Measurements from ENCODE around the gene TMCC1.

Gene TMCC1

GRCh38 chr3:129831503-129831902 lies 62.0 kb downstream of the TMCC1 start:
- Histone ChIP-seq H3K27ac (replicated peaks) (no peak overlapping the region), H3K27me3 (ENCODE audit: insufficient read depth, poor library complexity, severe bottlenecking) (no peaks in the 10 kb centered on the region), H3K4me3 (replicated peaks; ENCODE audit: insufficient read depth, low read length) (no peak overlapping the region)
- no peak for TF ChIP-seq SPI1 (IDR thresholded peaks at IDR 0.05; ENCODE audit: borderline replicate concordance, low read depth)
- TF ChIP-seq REST (IDR thresholded peaks at IDR 0.05; ENCODE audit: insufficient replicate concordance, low read depth), result no peak
- no peak for TF ChIP-seq GABPA (IDR thresholded peaks at IDR 0.05; ENCODE audit: low read depth)
- no peak for TF ChIP-seq CTCF (IDR thresholded peaks at IDR 0.05; ENCODE audit: insufficient read depth, low read length)
- no peak for TF ChIP-seq POLR2AphosphoS5 (IDR thresholded peaks at IDR 0.05; ENCODE audit: low read depth)
- DNase-seq (ENCODE audit: low read depth in 1 of 2, low spot score in 1 of 2), result no peak

GRCh38 chr3:129829640-129830039 lies 63.9 kb downstream of the TMCC1 start:
- H3K4me3 ChIP-seq (replicated peaks; ENCODE audit: insufficient read depth, low read length), result no peak overlapping the region
- DNase-seq (ENCODE audit: low read depth in 1 of 2, low spot score in 1 of 2), result peak; percentile 16 to 60
- TF ChIP-seq REST (IDR thresholded peaks at IDR 0.05; ENCODE audit: insufficient replicate concordance, low read depth), result no peak
- TF ChIP-seq CTCF (IDR thresholded peaks at IDR 0.05; ENCODE audit: insufficient read depth, low read length), result peak; percentile 59
- no peaks in the 10 kb centered on the region for H3K27me3 ChIP-seq (ENCODE audit: insufficient read depth, poor library complexity, severe bottlenecking)
- no peak overlapping the region for H3K27ac ChIP-seq (replicated peaks)

DNA sequence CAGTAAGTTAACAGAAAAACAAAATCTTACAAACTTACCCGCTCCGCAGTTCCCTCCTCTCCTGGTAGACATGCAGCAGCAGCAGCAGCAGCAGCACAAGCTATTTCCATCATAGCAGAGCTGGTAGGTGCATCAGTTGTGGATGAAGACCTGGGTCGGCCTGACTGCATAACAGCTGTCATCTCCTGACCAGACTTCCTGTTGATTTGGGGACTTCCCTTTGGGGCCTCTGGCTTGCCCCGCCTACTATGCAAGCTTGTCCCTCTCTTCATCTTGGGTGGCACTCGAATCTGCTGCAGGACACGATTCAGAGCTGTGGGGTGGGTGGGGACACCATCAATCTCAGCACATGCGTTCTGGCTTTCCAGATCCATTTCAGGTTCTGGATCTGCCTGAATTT lies 65.7 kb downstream of the TMCC1 start:
- no peak overlapping the region for H3K27ac ChIP-seq (replicated peaks)
- TF ChIP-seq SPI1 (IDR thresholded peaks at IDR 0.05; ENCODE audit: borderline replicate concordance, low read depth) (peak; percentile 45; the same call in 1 of the 2 replicates), CTCF (IDR thresholded peaks at IDR 0.05; ENCODE audit: insufficient read depth, low read length) (no peak)
- no peaks in the 10 kb centered on the region for H3K27me3 ChIP-seq (ENCODE audit: insufficient read depth, poor library complexity, severe bottlenecking)
- peak; percentile 10 to 70 for DNase-seq (ENCODE audit: low read depth in 1 of 2, low spot score in 1 of 2)
- no peak overlapping the region for H3K4me3 ChIP-seq (replicated peaks; ENCODE audit: insufficient read depth, low read length)

- TF ChIP-seq REST (IDR thresholded peaks at IDR 0.05; ENCODE audit: insufficient replicate concordance, low read depth) (no peak), CTCF (IDR thresholded peaks at IDR 0.05; ENCODE audit: insufficient read depth, low read length) (peak; percentile 31)
- Histone ChIP-seq H3K4me3 (replicated peaks; ENCODE audit: insufficient read depth, low read length) (no peak overlapping the region), H3K27ac (replicated peaks) (no peak overlapping the region), H3K27me3 (ENCODE audit: insufficient read depth, poor library complexity, severe bottlenecking) (no peaks in the 10 kb centered on the region)
- peak; percentile 29 to 55 for DNase-seq (ENCODE audit: low read depth in 1 of 2, low spot score in 1 of 2)
Measured at GRCh38 chr3:129824926-129825541, 68.5 kb downstream of the TMCC1 start.
